HepG2 (cell line): Measurements from ENCODE around the gene ASXL1. TPM values are rescaled to one million over a fixed set of nuclear protein-coding genes. Genes with fewer than 3 reads are reported as not detected.

ENCODE experiments used
- FOXA3 ChIP-seq: IDR thresholded peaks from 2 replicates; pipeline ENCODE4 v1.6.1; 2016; ENCODE audit warnings: missing genetic modification reagents, missing compliant biosample characterization
- HNF4A ChIP-seq: sonication (generic); formaldehyde crosslinking; IDR thresholded peaks from 2 replicates; pipeline ENCODE4 v1.4.0; 2020; ENCODE audit warnings: missing genetic modification reagents
- IKZF4 ChIP-seq: sonication (generic); formaldehyde crosslinking; IDR thresholded peaks from 2 replicates; pipeline ENCODE4 v1.5.1; 2020; ENCODE audit warnings: borderline replicate concordance, mild to moderate bottlenecking, low read depth, missing genetic modification reagents; ENCODE audit errors: not compliant biosample characterization
- IKZF5 ChIP-seq: IDR thresholded peaks from 2 replicates; pipeline ENCODE4 v1.6.1; 2018; ENCODE audit warnings: missing genetic modification reagents, mild to moderate bottlenecking, missing compliant biosample characterization
- ISL2 ChIP-seq: sonication (generic); formaldehyde crosslinking; IDR thresholded peaks from 2 replicates; pipeline ENCODE4 v1.5.0; 2020; ENCODE audit warnings: missing genetic modification reagents
- KDM3A ChIP-seq: IDR thresholded peaks from 2 replicates; pipeline ENCODE4 v1.6.1; 2018; ENCODE audit warnings: low read depth, missing compliant biosample characterization
- MEF2D ChIP-seq: sonication (generic); formaldehyde crosslinking; IDR thresholded peaks from 2 replicates; pipeline ENCODE4 v1.5.1; 2020; ENCODE audit warnings: mild to moderate bottlenecking, missing genetic modification reagents
- NPAS2 ChIP-seq: sonication (generic); formaldehyde crosslinking; IDR thresholded peaks from 2 replicates; pipeline ENCODE4 v1.8.0; 2022; ENCODE audit warnings: mild to moderate bottlenecking, missing genetic modification reagents, borderline replicate concordance
- NR2F1 ChIP-seq, 2 experiments: fragments of 450-650 bp in 1 of 2; formaldehyde crosslinking in 1 of 2; IDR thresholded peaks; 2 replicates each; pipeline versions ENCODE4 v1.5.0 to v1.6.1; 2016 to 2020; ENCODE audit warnings: mild to moderate bottlenecking in 1 of 2, missing compliant biosample characterization in 1 of 2, missing genetic modification reagents in 1 of 2, moderate library complexity in 1 of 2
- RERE ChIP-seq: IDR thresholded peaks from 2 replicates; pipeline ENCODE4 v1.6.1; 2016; ENCODE audit warnings: low read depth, missing genetic modification reagents, missing compliant biosample characterization
- SIX4 ChIP-seq: sonication (generic); formaldehyde crosslinking; IDR thresholded peaks from 2 replicates; pipeline ENCODE4 v1.4.0; 2020; ENCODE audit warnings: missing genetic modification reagents
- SMYD3 ChIP-seq: sonication (generic); formaldehyde crosslinking; IDR thresholded peaks from 2 replicates; pipeline ENCODE4 v1.8.1; 2023; ENCODE audit warnings: mild to moderate bottlenecking, missing genetic modification reagents
- UBTF ChIP-seq: sonication (generic); formaldehyde crosslinking; IDR thresholded peaks from 2 replicates; pipeline ENCODE4 v1.4.0; 2020; ENCODE audit warnings: mild to moderate bottlenecking, missing genetic modification reagents
- ZBTB7B ChIP-seq: sonication (generic); formaldehyde crosslinking; IDR thresholded peaks from 2 replicates; pipeline ENCODE4 v1.4.0; 2020; ENCODE audit warnings: missing genetic modification reagents
- ZMYM4 ChIP-seq: sonication (generic); formaldehyde crosslinking; IDR thresholded peaks from 2 replicates; pipeline ENCODE4 v1.8.1; 2023; ENCODE audit warnings: mild to moderate bottlenecking, missing genetic modification reagents
- ZNF205 ChIP-seq: IDR thresholded peaks from 2 replicates; pipeline ENCODE4 v1.6.1; 2018; ENCODE audit warnings: missing biosample characterization, missing genetic modification reagents
- ZNF343 ChIP-seq: sonication (generic); formaldehyde crosslinking; IDR thresholded peaks from 2 replicates; pipeline ENCODE4 v1.4.0; 2020; ENCODE audit warnings: mild to moderate bottlenecking, missing genetic modification reagents
- ZNF414 ChIP-seq: sonication (generic); formaldehyde crosslinking; IDR thresholded peaks from 2 replicates; pipeline ENCODE4 v1.5.0; 2020; ENCODE audit warnings: missing genetic modification reagents
- ZNF598 ChIP-seq: sonication (generic); formaldehyde crosslinking; IDR thresholded peaks from 2 replicates; pipeline ENCODE4 v1.5.1; 2020; ENCODE audit warnings: mild to moderate bottlenecking, missing genetic modification reagents, borderline replicate concordance
- ZNF652 ChIP-seq: IDR thresholded peaks from 2 replicates; pipeline ENCODE4 v1.6.1; 2016; ENCODE audit warnings: low read depth, borderline replicate concordance
- ZNF724P ChIP-seq: sonication (generic); formaldehyde crosslinking; IDR thresholded peaks from 2 replicates; pipeline ENCODE4 v1.8.0; 2022; ENCODE audit warnings: missing genetic modification reagents, borderline replicate concordance
- ZNF761 ChIP-seq: sonication (generic); formaldehyde crosslinking; conservative IDR thresholded peaks from 2 replicates; pipeline ENCODE4 v1.4.0; 2020; ENCODE audit warnings: mild to moderate bottlenecking, missing genetic modification reagents
- polyA plus RNA-seq, 8 experiments: library from polyadenylated mRNA; depleted of rRNA in 3 of 8; stranded (reverse) in 7 of 8; unstranded in 1 of 8; fragments of >200 nt; fragmentation: Illumina TruSeq in 4 of 8; extraction: Trizol in 4 of 8; gene quantifications; 2 replicates each; pipeline versions ENCODE4 v1.2.1 to v1.2.3, GENCODE V29; 2011 to 2016; ENCODE audit warnings: low read depth in 4 of 8, missing spikeins in 1 of 8, mixed read lengths in 1 of 8; ENCODE audit not compliant: insufficient read depth in 1 of 8
- total RNA-seq, 5 experiments: library from RNA; depleted of rRNA; stranded (reverse); fragments of >200 nt; fragmentation: Illumina TruSeq; extraction: Trizol; gene quantifications; 2 replicates each; pipeline ENCODE4 v1.2.3, GENCODE V29; 2016; ENCODE audit warnings: low read depth in 1 of 5

Gene ASXL1
- total and polyA plus RNA-seq, 2 of the 13 experiments (the other 11 are each of a cell fraction or from before 2014, with no cell fraction given) = 62.1 to 74.8 TPM

GRCh38 chr20:32336918-32337347 lies 21.2 kb upstream of the ASXL1 start (continued):
- TF ChIP-seq ZNF414 (CRISPR knock-in tag) (no peak), SMYD3 (peak; percentile 51; the same call in 1 of the 2 replicates), MEF2D (no peak), IKZF5 (no peak), SIX4 (no peak), ZBTB7B (no peak), ISL2 (CRISPR knock-in tag) (no peak), IKZF4 (CRISPR knock-in tag) (no peak), ZNF761 (no peak), FOXA3 (CRISPR knock-in tag) (peak; percentile 72), ZMYM4 (0 out of 2 replicates have a peak, but pooled peaks have one; percentile 29), HNF4A (CRISPR knock-in tag) (no peak), NR2F1 (CRISPR knock-in tag; IDR thresholded peaks at IDR 0.05) (peak in 1 of 2 experiments; percentile 5; a peak in 1 of 4 replicates), ZNF343 (no peak), KDM3A (no peak; the same call in 1 of the 2 replicates), RERE (CRISPR knock-in tag) (0 out of 2 replicates have a peak, but pooled peaks have one; percentile 18), UBTF (CRISPR knock-in tag) (no peak), ZNF598 (CRISPR knock-in tag) (no peak), ZNF205 (0 out of 2 replicates have a peak, but pooled peaks have one; percentile 59), ZNF724P (no peak), ZNF652 (CRISPR knock-in tag) (peak; percentile 67; the same call in 1 of the 2 replicates), NPAS2 (CRISPR knock-in tag) (no peak)
